ENCODE results near the gene GALNT12.

The GALNT12 gene

GRCh38 chr9:98871558-98872065 is 64.1 kb downstream of the GALNT12 start:
- TF ChIP-seq CTCF (conservative IDR thresholded peaks at IDR 0.05; ENCODE audit: low read length): no peak
- DNase-seq (ENCODE audit: low read depth): no peak
- H3K4me3 ChIP-seq (ENCODE audit: low read length): no peak overlapping the region

- DNase-seq (ENCODE audit: low read depth): no peak
- no peak for TF ChIP-seq CTCF (conservative IDR thresholded peaks at IDR 0.05; ENCODE audit: low read length)
- no peak overlapping the region for H3K4me3 ChIP-seq (ENCODE audit: low read length)
Observed at GRCh38 chr9:98873526-98873925, 66.1 kb downstream of the GALNT12 start.

GRCh38 chr9:98873951-98874371 is 66.5 kb downstream of the GALNT12 start:
- peak; percentile 78 for DNase-seq (ENCODE audit: low read depth)
- TF ChIP-seq CTCF (conservative IDR thresholded peaks at IDR 0.05; ENCODE audit: low read length): no peak
- no peak overlapping the region for H3K4me3 ChIP-seq (ENCODE audit: low read length)

- no peak for TF ChIP-seq CTCF (conservative IDR thresholded peaks at IDR 0.05; ENCODE audit: low read length)
- no peak for DNase-seq (ENCODE audit: low read depth)
- no peak overlapping the region for H3K4me3 ChIP-seq (ENCODE audit: low read length)
Observed at GRCh38 chr9:98874721-98875255, 67.3 kb downstream of the GALNT12 start.

GRCh38 chr9:98875536-98875935 is 68.1 kb downstream of the GALNT12 start:
- no peak overlapping the region for H3K4me3 ChIP-seq (ENCODE audit: low read length)
- TF ChIP-seq CTCF (conservative IDR thresholded peaks at IDR 0.05; ENCODE audit: low read length): no peak
- DNase-seq (ENCODE audit: low read depth): no peak

GRCh38 chr9:98877311-98877710 is 69.8 kb downstream of the GALNT12 start:
- no peak overlapping the region for H3K4me3 ChIP-seq (ENCODE audit: low read length)
- DNase-seq (ENCODE audit: low read depth): no peak
- no peak for TF ChIP-seq CTCF (conservative IDR thresholded peaks at IDR 0.05; ENCODE audit: low read length)

- no peak overlapping the region for H3K4me3 ChIP-seq (ENCODE audit: low read length)
- TF ChIP-seq CTCF (conservative IDR thresholded peaks at IDR 0.05; ENCODE audit: low read length): no peak
- peak; percentile 45 for DNase-seq (ENCODE audit: low read depth)
Observed at GRCh38 chr9:98879094-98879962, 71.9 kb downstream of the GALNT12 start.

Measured in AG10803 (cell line).